ELF-1 (cell line): Measurements from ENCODE around the gene CDC42SE1.

Experiments
- DNase-seq: peaks from one replicate; pipeline ENCODE4 v3.0.0-alpha.2; 2016; ENCODE audit warnings: low read depth, low spot score

The CDC42SE1 gene

DNA sequence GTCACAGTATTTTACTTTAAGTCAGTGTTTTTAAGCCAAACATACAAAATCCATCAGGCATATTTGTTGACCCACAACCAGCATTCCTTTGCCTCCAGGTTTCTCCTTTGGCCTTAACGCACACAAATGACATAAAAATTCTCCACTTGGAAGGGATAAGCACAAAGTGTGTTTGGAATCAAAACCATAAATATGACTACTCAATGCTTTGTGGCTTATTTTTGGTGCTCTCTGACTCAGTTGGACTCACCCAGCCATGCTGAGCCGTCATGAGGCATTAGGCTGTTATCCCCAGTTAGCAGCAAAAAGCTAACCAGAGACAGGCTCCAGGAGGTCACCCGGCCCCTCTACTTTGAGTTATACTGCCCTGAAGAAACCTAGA is 50.2 kb downstream of the CDC42SE1 start:
- DNase-seq: no peak

DNA sequence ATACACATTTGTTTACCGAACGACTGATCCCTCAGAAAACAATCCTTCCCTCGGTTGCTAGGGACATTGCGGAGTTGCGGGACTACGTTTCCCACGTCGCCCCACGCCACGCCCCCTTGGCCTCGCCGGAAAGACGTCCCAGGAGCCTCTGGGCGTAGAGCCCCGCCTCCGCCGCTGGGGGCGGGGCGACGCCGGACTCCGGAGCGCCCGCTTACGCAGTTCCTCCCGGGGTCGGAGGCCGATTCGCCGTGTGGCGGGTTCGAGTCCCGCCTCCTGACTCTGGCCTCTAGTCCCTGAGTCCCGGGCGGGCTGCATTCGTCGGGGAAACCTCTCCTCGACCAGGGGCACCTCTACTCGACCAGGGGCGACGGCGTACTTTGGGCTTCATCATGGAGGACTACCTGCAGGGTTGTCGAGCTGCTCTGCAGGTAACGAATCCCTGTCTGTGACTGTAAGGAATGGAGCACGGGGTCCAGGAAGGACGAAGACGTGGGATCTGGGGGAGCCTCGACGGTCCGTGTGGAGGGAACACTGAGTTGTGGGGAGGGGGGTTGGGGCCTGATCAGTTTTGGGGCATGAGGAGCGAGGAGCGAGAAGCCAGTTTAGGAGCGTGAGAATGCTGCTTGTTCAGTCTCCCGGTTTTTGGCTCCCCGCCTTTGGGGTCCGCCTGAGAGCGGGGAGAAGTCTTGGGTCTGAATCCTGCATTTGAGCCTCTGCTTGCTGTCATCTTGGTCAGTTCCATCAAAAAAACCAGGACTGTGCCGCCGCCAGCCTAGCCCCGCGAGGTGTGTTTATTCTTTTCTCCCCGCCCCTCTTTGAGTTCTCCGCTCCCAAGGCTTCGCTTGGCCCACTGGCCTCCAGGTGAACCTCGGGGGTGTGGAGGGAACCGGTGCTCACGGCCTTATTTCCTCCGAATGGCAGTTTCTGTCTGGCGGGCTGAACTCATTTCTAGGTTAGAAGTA is 50.9 kb downstream of the CDC42SE1 start, which contains the start of gene PRUNE1:
PRUNE1 (plus strand) TSS at position 206 of the 962 bp plus-strand sequence; CDS start at position 390, 184 bp downstream.
- DNase-seq: peak; percentile 96

DNA sequence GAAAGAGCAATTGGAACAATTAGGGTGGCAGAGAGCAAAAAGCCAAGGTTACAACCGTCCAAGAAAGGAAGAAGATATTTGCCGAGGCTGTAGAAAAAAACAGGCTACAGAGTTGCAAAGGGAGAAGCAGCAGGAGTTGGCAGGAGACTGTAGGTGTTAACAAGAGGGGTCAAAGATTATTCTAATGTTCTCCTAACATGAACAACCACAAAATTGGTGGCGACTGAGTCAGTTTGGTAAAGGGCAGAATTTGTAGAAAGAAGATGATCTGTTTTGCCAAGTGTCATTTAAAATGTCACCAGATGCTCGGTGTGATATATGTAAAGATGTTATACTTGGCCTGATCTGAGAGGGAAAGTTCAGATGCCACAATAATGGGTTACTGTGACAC is 51.6 kb downstream of the CDC42SE1 start:
- DNase-seq: no peak

DNA sequence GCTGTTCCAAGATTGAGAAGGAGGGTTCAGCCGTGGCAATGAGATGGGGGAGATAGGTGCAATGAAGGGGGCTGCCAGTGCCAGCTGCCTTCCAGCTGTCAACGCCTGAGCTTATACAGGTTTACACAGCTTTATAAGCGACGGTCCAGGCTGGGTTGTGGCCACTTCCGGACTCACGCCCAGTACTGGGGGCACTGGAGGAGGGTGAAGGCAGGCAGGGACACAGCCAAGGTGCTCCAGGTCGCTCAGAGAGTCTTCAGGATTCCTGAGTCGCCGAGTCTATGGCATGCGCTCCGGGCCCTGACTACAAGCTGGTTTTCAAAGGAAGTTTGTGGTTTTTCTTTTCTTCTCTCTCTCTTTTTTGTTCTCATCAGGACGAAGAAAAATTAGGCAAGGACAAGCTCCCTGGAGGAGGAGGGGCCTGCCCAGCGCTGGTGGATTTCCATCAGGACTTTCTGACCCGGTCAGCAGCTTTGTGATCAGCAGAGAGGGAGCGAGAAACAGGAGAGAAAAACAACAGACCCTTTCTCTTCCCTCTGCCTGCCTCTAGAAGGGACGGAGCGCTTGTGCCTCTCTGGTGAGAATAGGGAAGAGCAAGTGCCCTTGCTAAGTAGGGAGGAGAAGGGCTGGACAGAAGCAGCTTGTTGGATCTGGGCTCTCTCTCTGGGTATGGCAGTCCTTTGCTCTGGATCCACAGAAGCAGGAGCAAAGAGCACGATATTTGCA is 52.9 kb downstream of the CDC42SE1 start, which contains the start of gene MINDY1:
MINDY1 (minus strand) TSS at position 576 of the 726 bp plus-strand sequence. CDS start 4,285 bp downstream, outside the sequence.
- DNase-seq: peak; percentile 91

DNA sequence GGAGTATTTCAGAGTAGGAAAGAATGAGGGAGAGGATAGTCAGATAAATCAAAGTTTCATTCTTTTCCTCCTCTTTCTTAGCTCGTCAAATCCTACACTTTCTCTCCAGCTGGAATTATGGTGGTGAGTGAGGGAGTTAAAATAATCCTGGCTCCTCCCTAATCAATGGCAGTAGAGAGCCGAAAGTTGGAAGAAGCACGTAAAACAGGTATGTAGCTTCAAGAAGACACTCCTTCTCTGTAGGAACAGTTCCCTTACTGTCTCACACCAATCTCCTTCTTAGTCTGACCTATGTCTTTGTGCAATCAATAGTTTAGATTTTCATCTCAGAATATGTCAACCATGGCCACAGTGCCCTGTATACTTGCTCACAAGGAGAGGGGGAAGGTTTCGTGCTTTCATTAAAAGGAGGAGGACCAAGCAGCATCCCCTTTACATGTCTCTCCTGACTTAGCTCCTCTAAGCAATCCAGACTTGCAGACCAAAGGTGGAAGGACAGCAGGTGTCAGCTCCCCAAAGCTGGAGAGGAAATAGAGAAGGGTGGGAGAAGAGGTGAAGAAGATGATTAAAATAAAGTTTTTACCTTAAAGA is 53.6 kb downstream of the CDC42SE1 start:
- no peak for DNase-seq

DNA sequence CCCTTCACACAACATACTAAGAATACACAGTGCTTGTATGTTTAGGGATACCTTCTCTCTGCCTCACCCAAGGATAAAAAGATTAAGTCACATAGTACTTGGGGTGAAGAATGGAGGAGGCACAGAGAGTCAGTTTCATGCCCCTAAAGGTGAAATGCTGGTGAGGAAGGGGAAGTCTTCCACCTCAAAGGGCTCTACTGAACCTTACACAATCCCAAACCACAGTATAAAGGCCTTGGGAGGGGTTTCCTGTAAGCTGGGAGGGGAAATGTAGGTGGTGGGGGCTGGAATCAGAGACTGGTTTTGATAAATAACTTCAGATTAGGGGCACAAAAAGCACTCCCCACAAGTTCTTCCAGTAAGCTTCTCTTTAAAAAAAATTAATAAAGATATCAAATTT is 56.2 kb downstream of the CDC42SE1 start:
- DNase-seq: no peak

DNA sequence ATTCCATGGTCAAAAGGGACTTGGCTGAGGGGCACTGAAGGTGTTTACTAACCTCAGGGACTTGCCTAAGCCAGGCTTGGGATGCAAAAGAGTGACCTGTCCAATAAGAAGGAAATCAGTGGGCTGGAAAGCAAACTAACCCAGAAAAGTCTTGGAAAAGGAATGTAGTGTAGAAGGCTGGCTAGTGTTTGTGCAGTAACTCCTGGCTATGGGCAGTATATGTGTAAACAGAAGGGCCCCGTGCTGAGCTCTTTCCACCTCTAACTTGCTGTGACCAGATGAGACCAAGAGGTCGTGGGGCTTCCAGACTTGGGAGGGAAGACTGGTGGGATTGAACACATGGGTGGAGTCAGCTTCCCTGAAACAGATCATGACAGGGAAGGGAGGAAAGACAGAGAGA is 56.8 kb downstream of the CDC42SE1 start:
- no peak for DNase-seq

DNA sequence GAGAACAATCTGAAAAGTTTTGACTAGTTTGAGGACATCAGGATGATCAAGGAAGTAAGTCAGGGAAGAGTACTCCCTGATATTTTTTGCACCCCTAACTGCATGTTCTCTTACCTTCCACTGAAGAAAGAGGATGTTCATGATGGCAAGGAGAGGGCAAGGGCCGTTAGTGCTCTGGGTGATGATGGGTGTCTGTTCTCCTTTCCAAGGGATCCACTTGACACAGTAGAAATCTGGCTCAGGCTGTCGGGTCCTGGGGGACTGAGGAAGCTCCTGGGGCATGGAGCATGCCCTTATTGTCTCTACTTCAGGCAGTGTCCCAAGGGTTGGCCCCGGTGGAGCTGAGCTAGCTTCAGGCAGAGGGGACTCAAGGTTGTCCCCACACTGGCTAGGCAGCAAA is 57.4 kb downstream of the CDC42SE1 start:
- no peak for DNase-seq

DNA sequence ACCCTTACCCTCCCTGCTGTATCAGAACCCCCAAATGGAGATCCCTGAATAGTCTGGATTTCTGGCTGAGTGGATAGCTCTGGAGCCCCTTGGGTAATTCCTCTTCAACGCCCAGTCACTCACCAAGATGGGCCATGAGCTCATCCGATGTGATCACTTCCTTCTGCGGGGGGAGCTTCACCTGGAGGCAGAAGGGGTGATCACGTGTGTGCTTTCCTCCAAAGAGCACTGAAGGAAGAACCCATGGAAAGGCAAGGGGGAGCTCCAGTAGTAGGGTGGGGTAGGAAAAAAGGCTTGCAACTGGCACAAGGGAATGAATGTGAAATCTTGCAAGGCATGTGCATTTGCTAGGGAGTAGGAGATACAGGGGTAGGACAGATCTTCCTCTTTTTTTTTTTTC is 57.8 kb downstream of the CDC42SE1 start:
- no peak for DNase-seq
